Measurements from ENCODE around the gene MTR.

The MTR gene

DNA sequence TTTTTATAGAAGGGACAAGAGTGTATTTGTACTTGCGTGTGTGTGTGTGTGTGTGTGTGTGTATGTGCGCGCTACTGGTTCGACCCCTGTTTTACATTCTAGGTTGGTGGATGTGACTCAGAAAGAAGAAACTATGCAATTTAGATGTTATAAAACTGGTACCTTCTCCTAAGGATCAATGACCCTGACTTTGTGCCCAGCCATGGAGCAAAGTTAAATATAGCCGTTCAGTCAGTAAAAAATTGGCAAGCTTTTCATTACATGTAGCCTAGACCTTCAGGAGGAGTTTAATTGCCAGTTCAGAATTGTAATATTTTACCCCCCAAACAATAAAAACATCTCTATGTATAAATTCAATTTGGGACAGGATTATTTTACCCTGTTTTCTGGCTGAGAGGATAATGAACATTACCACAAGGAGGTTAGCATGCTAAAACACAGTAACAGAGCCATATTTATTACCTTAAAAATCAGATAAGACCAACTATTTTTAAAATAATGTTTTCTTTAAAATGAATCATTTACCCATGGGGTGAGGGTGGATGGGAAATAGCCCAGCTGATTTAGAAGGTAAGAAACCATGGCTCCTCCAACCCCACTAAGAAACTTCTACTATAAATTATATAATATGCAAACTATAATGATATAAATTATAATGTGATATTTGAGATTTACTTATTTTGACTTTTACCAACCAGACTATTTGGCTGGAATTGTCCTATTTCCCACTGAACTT, 33.5 kb upstream of the MTR start:
- Histone ChIP-seq H3K36me3 (ENCODE audit: insufficient read depth, low read length) (no peaks in the 10 kb centered on the region), H3K9me3 (ENCODE audit: control insufficient read depth, insufficient read depth, low read length) (no peaks in the 10 kb centered on the region), H3K9ac (ENCODE audit: low read depth, low read length) (no peak overlapping the region), H3K4me1 (ENCODE audit: insufficient read depth, low read length) (no peaks in the 10 kb centered on the region)

DNA sequence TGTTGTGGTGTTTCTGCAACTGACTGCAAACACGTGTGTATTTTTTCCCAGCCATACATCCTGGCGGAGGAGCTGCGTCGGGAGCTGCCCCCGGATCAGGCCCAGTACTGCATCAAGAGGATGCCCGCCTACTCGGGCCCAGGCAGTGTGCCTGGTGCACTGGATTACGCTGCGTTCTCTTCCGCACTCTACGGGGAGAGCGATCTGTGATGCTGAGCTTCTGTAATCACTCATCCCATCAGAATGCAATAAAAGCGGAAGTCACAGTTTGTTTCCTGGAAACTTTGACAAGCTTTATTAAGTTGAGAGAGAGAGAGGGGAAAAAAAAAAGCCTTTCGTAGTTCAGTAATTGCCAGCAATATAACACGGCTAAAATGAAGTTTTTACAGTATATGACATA, 32.7 kb upstream of the MTR start:
- no peaks in the 10 kb centered on the region for H3K36me3 ChIP-seq (ENCODE audit: insufficient read depth, low read length)
- H3K9me3 ChIP-seq (ENCODE audit: control insufficient read depth, insufficient read depth, low read length), result no peaks in the 10 kb centered on the region
- H3K4me1 ChIP-seq (ENCODE audit: insufficient read depth, low read length), result no peaks in the 10 kb centered on the region
- no peak overlapping the region for H3K9ac ChIP-seq (ENCODE audit: low read depth, low read length)

DNA sequence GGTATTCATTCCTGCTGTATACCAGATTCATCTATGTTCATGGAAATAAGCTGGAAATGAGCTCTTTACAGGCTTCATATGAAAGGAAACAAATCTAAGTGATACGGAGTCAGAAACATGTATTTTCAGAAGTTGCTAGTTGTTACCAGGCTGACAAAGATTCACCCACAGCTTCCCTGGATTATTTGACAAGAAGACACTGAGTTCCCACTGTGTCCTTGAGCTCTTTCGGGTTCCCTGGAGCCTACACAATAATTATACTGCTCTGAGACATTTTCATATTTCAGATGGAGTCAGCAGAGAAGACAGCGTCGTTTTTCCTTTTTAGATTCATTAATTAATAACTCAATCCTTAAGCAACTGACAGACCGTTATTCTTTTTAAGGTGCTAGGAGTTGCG, 29.3 kb upstream of the MTR start:
- Histone ChIP-seq H3K4me1 (ENCODE audit: insufficient read depth, low read length) (no peaks in the 10 kb centered on the region), H3K36me3 (ENCODE audit: insufficient read depth, low read length) (no peaks in the 10 kb centered on the region), H3K9ac (ENCODE audit: low read depth, low read length) (no peak overlapping the region), H3K9me3 (ENCODE audit: control insufficient read depth, insufficient read depth, low read length) (no peaks in the 10 kb centered on the region)

DNA sequence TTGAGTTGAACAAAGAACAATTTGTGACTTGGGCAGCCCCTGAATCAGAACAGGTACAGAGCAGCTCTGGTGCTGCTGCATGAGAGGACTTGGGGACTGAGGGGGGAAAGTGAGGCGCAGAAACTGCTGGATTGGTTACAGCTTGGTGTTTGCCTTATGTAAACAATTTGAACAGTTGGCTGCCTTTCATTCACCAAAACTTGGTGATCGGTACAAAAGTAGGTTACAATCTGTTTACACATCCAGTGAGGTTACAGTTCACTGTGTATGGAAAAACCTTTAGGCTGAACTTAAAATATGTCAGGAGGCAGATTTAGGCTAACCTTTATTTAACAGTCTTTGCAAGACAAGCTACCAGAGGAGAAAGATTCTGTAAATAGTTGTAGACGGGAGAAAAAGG, 28.6 kb upstream of the MTR start:
- no peaks in the 10 kb centered on the region for H3K36me3 ChIP-seq (ENCODE audit: insufficient read depth, low read length)
- no peaks in the 10 kb centered on the region for H3K4me1 ChIP-seq (ENCODE audit: insufficient read depth, low read length)
- no peaks in the 10 kb centered on the region for H3K9me3 ChIP-seq (ENCODE audit: control insufficient read depth, insufficient read depth, low read length)
- H3K9ac ChIP-seq (ENCODE audit: low read depth, low read length), result no peak overlapping the region

DNA sequence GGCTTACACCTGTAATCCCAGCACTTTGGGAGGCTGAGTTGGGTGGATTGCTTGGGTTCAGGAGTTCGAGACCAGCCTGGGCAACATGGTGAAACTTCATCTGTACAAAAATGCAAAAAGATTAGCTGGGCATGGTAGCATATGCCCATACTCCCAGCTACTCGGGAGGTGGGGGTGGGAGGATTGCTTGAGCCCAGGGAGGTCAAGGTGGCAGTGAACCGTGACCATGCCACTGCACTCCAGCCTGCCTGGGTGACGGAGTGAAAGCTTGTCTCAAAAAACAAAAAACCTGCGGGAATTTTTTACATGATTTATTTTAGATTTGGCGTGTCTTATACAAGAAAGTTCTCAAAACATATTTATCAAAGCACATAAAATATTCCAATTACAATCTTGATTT, 27.8 kb upstream of the MTR start:
- H3K36me3 ChIP-seq (ENCODE audit: insufficient read depth, low read length), result no peaks in the 10 kb centered on the region
- no peak overlapping the region for H3K9ac ChIP-seq (ENCODE audit: low read depth, low read length)
- no peaks in the 10 kb centered on the region for H3K4me1 ChIP-seq (ENCODE audit: insufficient read depth, low read length)
- H3K9me3 ChIP-seq (ENCODE audit: control insufficient read depth, insufficient read depth, low read length), result no peaks in the 10 kb centered on the region

DNA sequence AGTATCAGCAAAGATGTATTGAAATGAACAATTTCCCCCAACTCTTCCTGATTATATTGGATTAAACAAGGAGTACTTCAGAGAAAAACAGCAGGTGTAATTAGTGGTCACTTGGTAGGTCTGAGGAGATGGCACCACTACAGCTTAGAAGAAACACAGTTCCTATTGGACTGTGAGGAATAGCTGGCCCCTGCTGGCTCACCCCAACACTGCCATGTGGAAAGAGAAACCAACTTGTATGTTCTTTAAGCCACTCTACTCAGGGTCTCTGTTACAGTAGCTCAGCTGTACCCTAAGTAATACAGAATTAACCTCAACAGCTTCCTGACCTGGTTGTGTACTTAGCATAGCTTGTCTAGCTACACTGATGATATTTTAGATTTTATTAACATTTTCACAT, 26.5 kb upstream of the MTR start:
- no peak overlapping the region for H3K9ac ChIP-seq (ENCODE audit: low read depth, low read length)
- no peaks in the 10 kb centered on the region for H3K9me3 ChIP-seq (ENCODE audit: control insufficient read depth, insufficient read depth, low read length)
- no peaks in the 10 kb centered on the region for H3K4me1 ChIP-seq (ENCODE audit: insufficient read depth, low read length)
- no peaks in the 10 kb centered on the region for H3K36me3 ChIP-seq (ENCODE audit: insufficient read depth, low read length)

DNA sequence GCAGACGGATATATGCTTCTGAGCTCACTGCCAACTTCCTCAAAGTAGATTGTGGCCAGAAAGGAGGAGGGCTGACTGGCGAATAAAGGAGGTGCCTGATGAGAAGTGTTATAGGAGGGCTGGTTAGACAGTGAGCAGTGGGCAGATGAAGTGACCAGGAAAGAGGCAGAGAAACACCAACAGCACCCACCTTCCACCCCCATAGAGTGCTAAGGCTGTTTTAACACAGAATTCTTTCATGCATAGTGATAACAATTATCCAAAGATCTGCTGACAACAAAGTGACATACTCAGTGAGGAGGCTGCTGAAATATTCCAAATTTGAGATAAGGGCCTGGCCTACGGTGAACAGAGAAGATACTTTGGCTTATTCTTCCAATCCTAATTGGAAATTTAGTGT, 21.2 kb upstream of the MTR start:
- no peak overlapping the region for H3K9ac ChIP-seq (ENCODE audit: low read depth, low read length)
- H3K4me1 ChIP-seq (ENCODE audit: insufficient read depth, low read length), result no peaks in the 10 kb centered on the region
- no peaks in the 10 kb centered on the region for H3K36me3 ChIP-seq (ENCODE audit: insufficient read depth, low read length)
- 0 out of 2 replicates have a peak, but pooled peaks cover 3% of the 10 kb centered on the region for H3K9me3 ChIP-seq (ENCODE audit: control insufficient read depth, insufficient read depth, low read length)

DNA sequence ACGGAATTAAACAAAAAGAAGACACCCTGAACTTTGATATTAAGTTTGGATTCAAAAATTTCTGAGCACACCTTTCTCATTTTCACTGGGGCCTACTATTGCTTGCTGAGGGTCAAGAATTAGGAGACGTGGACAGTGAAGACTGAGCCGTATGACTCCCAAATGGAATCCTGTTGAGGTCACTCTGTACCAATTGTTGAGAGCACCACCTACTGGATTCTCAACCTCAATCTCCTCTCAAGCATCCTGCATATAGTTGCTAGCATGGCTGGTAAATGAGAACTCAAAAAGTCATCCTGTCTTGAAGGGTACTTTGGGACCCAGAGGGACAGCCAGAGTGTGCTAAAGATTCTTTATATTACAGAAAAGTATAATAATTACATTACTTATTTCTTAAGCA, 20.2 kb upstream of the MTR start:
- H3K36me3 ChIP-seq (ENCODE audit: insufficient read depth, low read length), result no peaks in the 10 kb centered on the region
- H3K4me1 ChIP-seq (ENCODE audit: insufficient read depth, low read length), result no peaks in the 10 kb centered on the region
- H3K9ac ChIP-seq (ENCODE audit: low read depth, low read length), result no peak overlapping the region
- H3K9me3 ChIP-seq (ENCODE audit: control insufficient read depth, insufficient read depth, low read length), result peaks cover 4% of the 10 kb centered on the region; the same call in 1 of the 2 replicates

DNA sequence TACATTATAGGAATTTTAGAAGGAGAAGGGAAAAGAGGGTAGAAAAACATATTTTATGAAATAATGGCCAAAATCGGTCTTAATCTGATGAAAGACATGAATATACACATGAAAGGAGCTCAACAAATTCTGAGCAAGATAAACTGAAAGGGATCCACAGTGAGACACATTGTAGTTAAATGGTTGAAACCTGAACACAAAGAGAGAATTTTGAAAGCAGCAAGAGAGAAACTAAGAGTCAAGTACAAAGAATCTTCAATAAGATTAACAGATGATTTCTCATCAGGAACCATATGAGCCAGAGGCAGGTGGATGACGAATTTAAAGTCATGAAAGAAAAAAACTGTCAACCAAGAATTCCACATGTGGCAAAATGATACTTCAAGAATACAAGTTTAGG, 15.8 kb upstream of the MTR start:
- Histone ChIP-seq H3K9me3 (ENCODE audit: control insufficient read depth, insufficient read depth, low read length) (peaks cover 4% of the 10 kb centered on the region; the same call in 1 of the 2 replicates), H3K4me1 (ENCODE audit: insufficient read depth, low read length) (no peaks in the 10 kb centered on the region), H3K36me3 (ENCODE audit: insufficient read depth, low read length) (no peaks in the 10 kb centered on the region), H3K9ac (ENCODE audit: low read depth, low read length) (no peak overlapping the region)

DNA sequence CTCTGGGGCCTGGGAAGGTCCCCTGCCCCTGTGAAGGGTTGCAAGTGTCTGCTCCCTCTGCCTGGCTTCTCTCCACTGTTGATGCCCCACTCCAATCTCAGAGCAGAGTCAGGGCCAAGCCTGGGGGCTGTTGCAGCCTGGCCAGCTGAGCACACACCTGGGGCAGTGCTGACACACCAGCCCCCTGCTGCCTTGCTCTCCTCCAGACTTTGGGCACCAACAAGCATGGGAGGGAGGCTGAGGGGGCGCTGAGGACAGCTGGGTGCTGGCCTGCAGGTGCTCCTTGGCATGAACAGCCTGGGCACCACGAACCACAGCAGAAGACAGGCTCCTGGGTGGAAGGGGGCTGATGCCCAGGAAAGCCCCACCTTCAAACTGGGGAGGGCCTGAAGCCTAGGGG, 9.6 kb upstream of the MTR start:
- H3K36me3 ChIP-seq (ENCODE audit: insufficient read depth, low read length), result no peaks in the 10 kb centered on the region
- no peak overlapping the region for H3K9ac ChIP-seq (ENCODE audit: low read depth, low read length)
- H3K9me3 ChIP-seq (ENCODE audit: control insufficient read depth, insufficient read depth, low read length), result no peaks in the 10 kb centered on the region
- no peaks in the 10 kb centered on the region for H3K4me1 ChIP-seq (ENCODE audit: insufficient read depth, low read length)

DNA sequence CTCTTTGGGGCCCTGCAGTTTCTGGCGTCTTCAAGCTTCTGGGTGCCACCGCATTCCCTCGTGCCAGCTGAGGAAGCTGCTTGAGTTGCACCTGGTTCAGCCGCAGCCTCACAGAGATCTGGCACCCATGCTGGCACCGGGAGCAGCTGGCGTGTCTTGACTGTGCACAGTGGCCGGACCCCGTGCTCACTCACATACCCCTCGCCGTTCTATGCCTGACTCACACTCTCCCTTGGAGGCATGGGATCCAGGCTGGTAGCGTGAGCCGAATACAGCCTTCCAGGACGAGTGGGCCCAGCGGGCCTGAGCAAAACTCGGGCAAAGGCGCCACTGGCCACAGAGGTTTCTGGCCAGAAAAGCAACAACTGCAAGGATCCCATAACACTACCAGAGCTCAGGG, 8.6 kb upstream of the MTR start:
- Histone ChIP-seq H3K9me3 (ENCODE audit: control insufficient read depth, insufficient read depth, low read length) (no peaks in the 10 kb centered on the region), H3K9ac (ENCODE audit: low read depth, low read length) (no peak overlapping the region), H3K4me1 (ENCODE audit: insufficient read depth, low read length) (no peaks in the 10 kb centered on the region), H3K36me3 (ENCODE audit: insufficient read depth, low read length) (no peaks in the 10 kb centered on the region)

DNA sequence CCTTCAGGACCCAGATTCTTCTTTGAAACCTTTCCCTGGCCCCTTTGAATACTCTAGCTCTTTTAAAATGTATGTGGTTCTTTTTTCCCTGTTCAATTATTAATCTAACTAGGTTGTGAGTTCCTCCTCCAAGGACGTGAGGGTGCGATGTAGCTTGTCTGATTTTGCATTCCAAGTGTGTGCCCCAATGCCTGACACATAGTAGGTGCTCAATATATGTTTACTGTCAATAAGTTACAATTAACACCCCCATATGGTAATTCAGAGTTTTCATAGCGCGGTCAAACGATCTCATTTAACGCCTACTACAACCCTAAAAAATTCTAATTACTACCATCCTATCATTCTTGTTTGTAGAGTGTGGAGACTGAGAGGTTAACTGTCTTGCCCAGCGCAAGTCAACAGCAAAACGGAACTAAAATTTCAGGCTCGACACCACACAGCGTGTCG, 482 bp upstream of the MTR start:
- H3K9me3 ChIP-seq (ENCODE audit: control insufficient read depth, insufficient read depth, low read length), result no peaks in the 10 kb centered on the region
- H3K36me3 ChIP-seq (ENCODE audit: insufficient read depth, low read length), result no peaks in the 10 kb centered on the region
- peak overlapping the region; percentile 50; the same call in 1 of the 2 replicates for H3K9ac ChIP-seq (ENCODE audit: low read depth, low read length)
- no peaks in the 10 kb centered on the region for H3K4me1 ChIP-seq (ENCODE audit: insufficient read depth, low read length)

DNA sequence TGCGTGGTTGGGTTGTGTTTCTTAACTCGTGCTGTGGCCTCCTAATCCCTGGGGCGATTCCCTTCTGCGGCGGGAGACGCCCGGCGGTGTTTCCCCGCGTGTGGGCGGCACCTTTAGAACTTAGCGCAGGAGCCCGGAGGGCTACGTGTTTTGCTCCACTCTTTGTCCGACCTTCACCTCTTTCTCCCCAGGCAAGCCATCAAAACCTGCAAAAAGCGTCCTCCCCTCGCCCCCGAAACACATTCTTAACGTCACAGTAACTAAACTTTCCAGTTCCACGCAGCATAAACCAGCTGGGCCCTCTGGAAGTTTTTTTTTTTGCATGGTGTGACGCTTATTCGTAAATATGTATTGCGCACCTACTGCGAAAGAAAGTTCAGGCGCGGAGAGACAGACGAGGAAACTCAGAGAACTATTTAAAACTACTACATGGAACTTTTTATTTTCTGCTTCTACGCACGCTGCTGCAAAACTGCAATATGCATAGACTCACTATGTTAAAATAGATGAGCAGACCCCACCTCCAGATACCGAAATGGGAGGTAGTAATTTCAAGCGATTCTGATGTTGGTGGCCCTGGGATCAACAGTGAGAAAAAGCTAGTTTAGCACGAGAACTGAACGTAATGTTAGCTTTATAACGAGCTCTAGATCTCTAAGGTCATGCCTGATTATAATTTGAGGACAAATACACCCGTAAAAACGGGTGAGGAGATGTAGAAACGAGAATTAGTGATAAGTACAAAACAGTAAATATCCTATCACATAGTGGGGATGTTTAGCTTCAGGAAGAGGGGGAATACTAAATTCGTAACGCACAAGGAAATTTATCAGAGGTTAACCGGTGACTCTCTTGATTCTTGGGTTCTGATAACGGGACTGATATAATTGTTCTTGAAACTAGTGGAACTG, 920 bp downstream of the MTR start:
- H3K36me3 ChIP-seq (ENCODE audit: insufficient read depth, low read length), result no peaks in the 10 kb centered on the region
- peak overlapping the region; percentile 78 for H3K9ac ChIP-seq (ENCODE audit: low read depth, low read length)
- no peaks in the 10 kb centered on the region for H3K9me3 ChIP-seq (ENCODE audit: control insufficient read depth, insufficient read depth, low read length)
- no peaks in the 10 kb centered on the region for H3K4me1 ChIP-seq (ENCODE audit: insufficient read depth, low read length)

DNA sequence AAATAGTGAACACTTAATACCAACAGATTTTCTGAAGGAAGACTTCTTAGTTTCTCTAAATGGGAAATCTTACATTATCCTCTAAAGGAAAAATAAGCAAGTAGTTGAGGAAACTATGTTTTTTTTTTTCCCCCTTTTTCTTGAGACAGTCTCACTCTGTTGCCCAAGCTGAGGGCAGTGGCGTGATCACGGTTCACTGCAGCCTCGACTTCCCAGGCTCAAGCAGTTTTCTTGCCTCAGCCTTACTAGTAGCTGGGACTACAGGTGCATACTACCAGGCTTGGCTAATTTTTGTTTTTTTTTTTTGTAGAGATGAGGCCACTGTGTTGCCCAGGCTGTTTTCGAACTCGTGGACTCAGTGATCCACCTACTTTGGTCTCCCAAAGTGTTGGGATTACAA, 3.9 kb downstream of the MTR start:
- Histone ChIP-seq H3K9ac (ENCODE audit: low read depth, low read length) (no peak overlapping the region), H3K9me3 (ENCODE audit: control insufficient read depth, insufficient read depth, low read length) (no peaks in the 10 kb centered on the region), H3K36me3 (ENCODE audit: insufficient read depth, low read length) (no peaks in the 10 kb centered on the region), H3K4me1 (ENCODE audit: insufficient read depth, low read length) (no peaks in the 10 kb centered on the region)
